ENCODE data around the gene EIF3L.

The EIF3L gene

GRCh38 chr22:37910890-37911672 is 61.9 kb downstream of the EIF3L start:
- Histone ChIP-seq H3K9me3 (no peaks in the 10 kb centered on the region), H3K4me3 (ENCODE audit: low read depth, low read length) (no peak overlapping the region), H3K36me3 (no peaks in the 10 kb centered on the region; the same call in 1 of the 2 replicates), H3K4me1 (no peaks in the 10 kb centered on the region), H3K27me3 (no peaks in the 10 kb centered on the region)
- no peak for DNase-seq
- no peak for TF ChIP-seq CTCF (IDR thresholded peaks at IDR 0.05; ENCODE audit: low read depth, low read length)

GRCh38 chr22:37911697-37912096 is 62.5 kb downstream of the EIF3L start:
- Histone ChIP-seq H3K4me3 (ENCODE audit: low read depth, low read length) (no peak overlapping the region), H3K27me3 (no peaks in the 10 kb centered on the region), H3K36me3 (no peaks in the 10 kb centered on the region; the same call in 1 of the 2 replicates), H3K9me3 (no peaks in the 10 kb centered on the region), H3K4me1 (no peaks in the 10 kb centered on the region)
- no peak for TF ChIP-seq CTCF (IDR thresholded peaks at IDR 0.05; ENCODE audit: low read depth, low read length)
- no peak for DNase-seq

GRCh38 chr22:37912171-37912570 is 63.0 kb downstream of the EIF3L start:
- DNase-seq: no peak
- H3K9me3 ChIP-seq: no peaks in the 10 kb centered on the region
- H3K36me3 ChIP-seq: no peaks in the 10 kb centered on the region; the same call in 1 of the 2 replicates
- H3K4me1 ChIP-seq: no peaks in the 10 kb centered on the region
- no peaks in the 10 kb centered on the region for H3K27me3 ChIP-seq
- TF ChIP-seq CTCF (IDR thresholded peaks at IDR 0.05; ENCODE audit: low read depth, low read length): no peak
- no peak overlapping the region for H3K4me3 ChIP-seq (ENCODE audit: low read depth, low read length)

- Histone ChIP-seq H3K27me3 (no peaks in the 10 kb centered on the region), H3K9me3 (no peaks in the 10 kb centered on the region), H3K36me3 (no peaks in the 10 kb centered on the region; the same call in 1 of the 2 replicates), H3K4me1 (no peaks in the 10 kb centered on the region), H3K4me3 (ENCODE audit: low read depth, low read length) (no peak overlapping the region)
- no peak for DNase-seq
- TF ChIP-seq CTCF (IDR thresholded peaks at IDR 0.05; ENCODE audit: low read depth, low read length): no peak
Measured at GRCh38 chr22:37913233-37913721, 64.1 kb downstream of the EIF3L start.

- no peaks in the 10 kb centered on the region for H3K27me3 ChIP-seq
- TF ChIP-seq CTCF (IDR thresholded peaks at IDR 0.05; ENCODE audit: low read depth, low read length): no peak
- H3K36me3 ChIP-seq: peaks cover 3% of the 10 kb centered on the region; the same call in 1 of the 2 replicates
- no peaks in the 10 kb centered on the region for H3K4me1 ChIP-seq
- H3K9me3 ChIP-seq: no peaks in the 10 kb centered on the region
- no peak overlapping the region for H3K4me3 ChIP-seq (ENCODE audit: low read depth, low read length)
- no peak for DNase-seq
Measured at GRCh38 chr22:37916311-37916710, 67.1 kb downstream of the EIF3L start.

GRCh38 chr22:37917874-37918548 is 68.8 kb downstream of the EIF3L start:
- Histone ChIP-seq H3K4me1 (no peaks in the 10 kb centered on the region), H3K27me3 (no peaks in the 10 kb centered on the region), H3K9me3 (no peaks in the 10 kb centered on the region), H3K36me3 (peaks cover 3% of the 10 kb centered on the region; the same call in 1 of the 2 replicates), H3K4me3 (ENCODE audit: low read depth, low read length) (no peak overlapping the region)
- DNase-seq: no peak
- no peak for TF ChIP-seq CTCF (IDR thresholded peaks at IDR 0.05; ENCODE audit: low read depth, low read length)
